Hair follicular keratinocyte (primary cell): Measurements from ENCODE around the gene SLC6A11. TPM values are rescaled to one million over a fixed set of nuclear protein-coding genes. Genes with fewer than 3 reads are reported as not detected.

Source experiments
- total RNA-seq: library from RNA; depleted of rRNA; stranded (reverse); fragments of >200 nt; gene quantifications from 2 replicates; pipeline ENCODE4 v1.2.3, GENCODE V29; 2015

SLC6A11 gene
- 6.7 and 16.0 TPM in 2 replicates for total RNA-seq

GRCh38 chr3:10816019-10816862 lies at the start of gene SLC6A11:
Gene SLC6A11 (plus strand): TSS chr3:10816228. CDS start chr3:10816266, 38 bp downstream.

Other genes starting within 250 kb of the SLC6A11 start
- not detected in 2 replicates for gene SLC6A1, start 176.5 kb downstream of the SLC6A11 start, total RNA-seq